Measurements from ENCODE around the gene CCSER1. TPM values are rescaled to one million over a fixed set of nuclear protein-coding genes. Genes with fewer than 3 reads are reported as not detected.

Gene CCSER1
- polyA plus RNA-seq, 3 donors, result 0.09 to 0.75 (median 0.13) TPM

GRCh38 chr4:90586799-90587198 lies 459.6 kb downstream of the CCSER1 start:
- H3K4me1 Mint-ChIP-seq, result no peaks in the 10 kb centered on the region
- Histone ChIP-seq H3K27me3 (ENCODE audit: control insufficient read depth in 2 of 2, insufficient read depth in 2 of 2, low read length in 2 of 2) (no peaks in the 10 kb centered on the region), H3K79me2 (ENCODE audit: insufficient read depth, low read length) (no peaks in the 10 kb centered on the region), H3K4me2 (replicated peaks; ENCODE audit: extremely low read depth, low read length, poor library complexity, severe bottlenecking) (no peak overlapping the region), H3K9ac (ENCODE audit: insufficient read depth, low read length, poor library complexity, severe bottlenecking) (no peak overlapping the region), H2AFZ (ENCODE audit: insufficient read depth, low read depth, low read length, poor library complexity, severe bottlenecking) (no peak overlapping the region), H3K4me1 (ENCODE audit: control insufficient read depth in 1 of 2, insufficient read depth in 2 of 2, low read length in 2 of 2) (no peaks in the 10 kb centered on the region), H4K20me1 (ENCODE audit: insufficient read depth, low read length) (no peaks in the 10 kb centered on the region), H3K27ac (ENCODE audit: low read depth in 1 of 2, low read length in 2 of 2) (no peak overlapping the region), H3K36me3 (replicated peaks in 1 of 2; ENCODE audit: control insufficient read depth in 1 of 2, insufficient read depth in 2 of 2, low read length in 2 of 2) (no peaks in the 10 kb centered on the region), H3K4me3 (replicated peaks in 1 of 3; ENCODE audit: low read depth in 2 of 3, low read length in 3 of 3) (no peak overlapping the region), H3K9me3 (replicated peaks in 1 of 2; ENCODE audit: control insufficient read depth in 1 of 2, insufficient read depth in 1 of 2, low read length in 2 of 2) (no peaks in the 10 kb centered on the region)
- no peak overlapping the region for H3K4me3 Mint-ChIP-seq
- intact Hi-C loops (cut with micrococcal nuclease), result no loop called here
- no peaks in the 10 kb centered on the region for H3K36me3 Mint-ChIP-seq
- TF ChIP-seq CTCF (IDR thresholded peaks at IDR 0.05), result no peak
- no peaks in the 10 kb centered on the region for H3K27me3 Mint-ChIP-seq (ENCODE audit: low read depth in 3 of 3)
- 100% methylated on average over 1 of the region's 6 CpGs for WGBS (ENCODE audit: insufficient coverage)
- H3K27ac Mint-ChIP-seq, result no peak overlapping the region
- H3K9me3 Mint-ChIP-seq, result peaks cover 0 to 9% (median 3%) of the 10 kb centered on the region in 7 donors
- DNase-seq, result no peak

DNA sequence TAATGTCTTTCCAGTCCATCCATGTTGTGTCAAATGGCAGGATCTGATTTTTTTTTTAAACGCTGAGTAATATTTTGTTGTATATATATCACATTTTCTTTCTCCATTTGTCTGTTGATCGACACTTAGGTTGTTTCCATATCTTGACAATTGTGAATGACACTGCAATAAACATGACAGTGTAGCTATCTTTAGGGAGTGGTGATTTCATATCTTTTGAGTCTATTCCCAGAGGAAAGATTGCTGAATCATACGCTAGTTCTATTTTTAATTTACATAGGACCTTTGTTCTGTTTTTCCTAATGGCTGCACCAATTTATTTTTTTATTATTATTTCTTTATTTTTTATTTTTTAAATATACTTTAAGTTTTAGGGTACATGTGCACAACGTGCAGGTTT lies 470.7 kb downstream of the CCSER1 start:
- no peak overlapping the region for H3K4me3 Mint-ChIP-seq

More for the DNA sequence above, 470.7 kb downstream of the CCSER1 start:
- Histone ChIP-seq H3K27me3 (ENCODE audit: control insufficient read depth in 2 of 2, insufficient read depth in 2 of 2, low read length in 2 of 2) (no peaks in the 10 kb centered on the region), H3K27ac (ENCODE audit: low read depth in 1 of 2, low read length in 2 of 2) (no peak overlapping the region), H3K4me2 (replicated peaks; ENCODE audit: extremely low read depth, low read length, poor library complexity, severe bottlenecking) (no peak overlapping the region), H3K9ac (ENCODE audit: insufficient read depth, low read length, poor library complexity, severe bottlenecking) (no peak overlapping the region), H3K4me1 (ENCODE audit: control insufficient read depth in 1 of 2, insufficient read depth in 2 of 2, low read length in 2 of 2) (no peaks in the 10 kb centered on the region), H4K20me1 (ENCODE audit: insufficient read depth, low read length) (no peaks in the 10 kb centered on the region), H3K4me3 (replicated peaks in 1 of 3; ENCODE audit: low read depth in 2 of 3, low read length in 3 of 3) (no peak overlapping the region), H3K36me3 (replicated peaks in 1 of 2; ENCODE audit: control insufficient read depth in 1 of 2, insufficient read depth in 2 of 2, low read length in 2 of 2) (no peaks in the 10 kb centered on the region), H2AFZ (ENCODE audit: insufficient read depth, low read depth, low read length, poor library complexity, severe bottlenecking) (no peak overlapping the region), H3K9me3 (replicated peaks in 1 of 2; ENCODE audit: control insufficient read depth in 1 of 2, insufficient read depth in 1 of 2, low read length in 2 of 2) (peaks cover 0 to 4% of the 10 kb centered on the region in 2 donors), H3K79me2 (ENCODE audit: insufficient read depth, low read length) (no peaks in the 10 kb centered on the region)
- no peak for DNase-seq
- no peaks in the 10 kb centered on the region for H3K36me3 Mint-ChIP-seq
- H3K4me1 Mint-ChIP-seq, result no peaks in the 10 kb centered on the region
- no peak overlapping the region for H3K27ac Mint-ChIP-seq
- H3K27me3 Mint-ChIP-seq (ENCODE audit: low read depth in 3 of 3), result no peaks in the 10 kb centered on the region
- intact Hi-C loops (cut with micrococcal nuclease), result no loop called here
- TF ChIP-seq CTCF (IDR thresholded peaks at IDR 0.05), result no peak
- no CpG with 5 or more reads among the region's 4 CpGs for WGBS (ENCODE audit: insufficient coverage)
- H3K9me3 Mint-ChIP-seq, result peaks cover 0 to 10% (median 6%) of the 10 kb centered on the region in 7 donors

All from CD14-positive monocyte (primary cell).